ENCODE measurements around the gene IKBKE.

IKBKE gene

GRCh38 chr1:206538086-206538770, 68.0 kb downstream of the IKBKE start:
- DNase-seq (ENCODE audit: low spot score), result no peak
- Histone ChIP-seq H3K27me3 (ENCODE audit: insufficient read depth, poor library complexity, severe bottlenecking) (no peaks in the 10 kb centered on the region), H3K4me3 (ENCODE audit: severe bottlenecking) (no peak overlapping the region), H3K9me3 (ENCODE audit: severe bottlenecking) (no peaks in the 10 kb centered on the region), H3K36me3 (ENCODE audit: low read depth) (0 out of 2 replicates have a peak, but pooled peaks cover 3% of the 10 kb centered on the region), H3K27ac (ENCODE audit: poor library complexity, severe bottlenecking) (no peak overlapping the region), H3K4me1 (ENCODE audit: insufficient read depth, poor library complexity, severe bottlenecking) (no peaks in the 10 kb centered on the region)
- no peak for ATAC-seq (ENCODE audit: low read depth)
- TF ChIP-seq CTCF (IDR thresholded peaks at IDR 0.05; ENCODE audit: poor library complexity, severe bottlenecking), result no peak

GRCh38 chr1:206538901-206539640, 68.8 kb downstream of the IKBKE start:
- Histone ChIP-seq H3K27me3 (ENCODE audit: insufficient read depth, poor library complexity, severe bottlenecking) (no peaks in the 10 kb centered on the region), H3K4me1 (ENCODE audit: insufficient read depth, poor library complexity, severe bottlenecking) (no peaks in the 10 kb centered on the region), H3K9me3 (ENCODE audit: severe bottlenecking) (no peaks in the 10 kb centered on the region), H3K4me3 (ENCODE audit: severe bottlenecking) (no peak overlapping the region), H3K36me3 (ENCODE audit: low read depth) (0 out of 2 replicates have a peak, but pooled peaks cover 3% of the 10 kb centered on the region), H3K27ac (ENCODE audit: poor library complexity, severe bottlenecking) (no peak overlapping the region)
- no peak for TF ChIP-seq CTCF (IDR thresholded peaks at IDR 0.05; ENCODE audit: poor library complexity, severe bottlenecking)
- ATAC-seq (ENCODE audit: low read depth) (no peak), DNase-seq (ENCODE audit: low spot score) (no peak)

GRCh38 chr1:206540044-206540780, 69.9 kb downstream of the IKBKE start:
- Histone ChIP-seq H3K4me3 (ENCODE audit: severe bottlenecking) (no peak overlapping the region), H3K36me3 (ENCODE audit: low read depth) (0 out of 2 replicates have a peak, but pooled peaks cover 3% of the 10 kb centered on the region), H3K9me3 (ENCODE audit: severe bottlenecking) (no peaks in the 10 kb centered on the region), H3K27ac (ENCODE audit: poor library complexity, severe bottlenecking) (no peak overlapping the region), H3K27me3 (ENCODE audit: insufficient read depth, poor library complexity, severe bottlenecking) (no peaks in the 10 kb centered on the region), H3K4me1 (ENCODE audit: insufficient read depth, poor library complexity, severe bottlenecking) (no peaks in the 10 kb centered on the region)
- no peak for ATAC-seq (ENCODE audit: low read depth)
- no peak for DNase-seq (ENCODE audit: low spot score)
- TF ChIP-seq CTCF (IDR thresholded peaks at IDR 0.05; ENCODE audit: poor library complexity, severe bottlenecking), result no peak

- Histone ChIP-seq H3K27ac (ENCODE audit: poor library complexity, severe bottlenecking) (no peak overlapping the region), H3K4me1 (ENCODE audit: insufficient read depth, poor library complexity, severe bottlenecking) (no peaks in the 10 kb centered on the region), H3K4me3 (ENCODE audit: severe bottlenecking) (no peak overlapping the region), H3K36me3 (ENCODE audit: low read depth) (0 out of 2 replicates have a peak, but pooled peaks cover 3% of the 10 kb centered on the region), H3K27me3 (ENCODE audit: insufficient read depth, poor library complexity, severe bottlenecking) (no peaks in the 10 kb centered on the region), H3K9me3 (ENCODE audit: severe bottlenecking) (no peaks in the 10 kb centered on the region)
- no peak for DNase-seq (ENCODE audit: low spot score)
- TF ChIP-seq CTCF (IDR thresholded peaks at IDR 0.05; ENCODE audit: poor library complexity, severe bottlenecking), result no peak
- ATAC-seq (ENCODE audit: low read depth), result no peak
Observed at GRCh38 chr1:206541236-206541833, 71.1 kb downstream of the IKBKE start.
